Measurements from ENCODE around the gene GGA2. TPM values are rescaled to one million over a fixed set of nuclear protein-coding genes. Genes with fewer than 3 reads are reported as not detected.

Gene GGA2
- total RNA-seq, 3 donors from 2014 or later: 42.9 to 72.0 (median 61.9) TPM

GRCh38 chr16:23482778-23483177 is 27.5 kb downstream of the GGA2 start:
- TF ChIP-seq POLR2AphosphoS5 (IDR thresholded peaks at IDR 0.05) (no peak), POLR2A (IDR thresholded peaks at IDR 0.05) (no peak), CTCF (IDR thresholded peaks at IDR 0.05) (no peak)
- Histone ChIP-seq H3K27me3 (no peaks in the 10 kb centered on the region), H3K9me3 (no peaks in the 10 kb centered on the region), H3K36me3 (peaks cover 11% of the 10 kb centered on the region), H3K4me1 (no peaks in the 10 kb centered on the region), H3K4me3 (no peak overlapping the region), H3K27ac (no peak overlapping the region)
- DNase-seq (ENCODE audit: low spot score in 2 of 2): no peak
- intact Hi-C loops (cut with DNase I; ENCODE audit: low total_unique reads): no loop called here

GRCh38 chr16:23480257-23480656 is 30.0 kb downstream of the GGA2 start:
- H3K9me3 ChIP-seq: no peaks in the 10 kb centered on the region
- intact Hi-C loops (cut with DNase I; ENCODE audit: low total_unique reads): no loop called here
- TF ChIP-seq CTCF (IDR thresholded peaks at IDR 0.05): no peak
- no peak for TF ChIP-seq POLR2AphosphoS5 (IDR thresholded peaks at IDR 0.05)
- no peak for TF ChIP-seq POLR2A (IDR thresholded peaks at IDR 0.05)
- H3K36me3 ChIP-seq: peaks cover 11% of the 10 kb centered on the region
- no peaks in the 10 kb centered on the region for H3K4me1 ChIP-seq
- no peak for DNase-seq (ENCODE audit: low spot score in 2 of 2)
- H3K27ac ChIP-seq: no peak overlapping the region
- H3K27me3 ChIP-seq: no peaks in the 10 kb centered on the region
- no peak overlapping the region for H3K4me3 ChIP-seq

GRCh38 chr16:23479138-23479537 is 31.2 kb downstream of the GGA2 start:
- TF ChIP-seq CTCF (IDR thresholded peaks at IDR 0.05) (no peak), POLR2A (IDR thresholded peaks at IDR 0.05) (no peak), POLR2AphosphoS5 (IDR thresholded peaks at IDR 0.05) (no peak)

GRCh38 chr16:23478566-23478965 is 31.7 kb downstream of the GGA2 start:
- H3K4me1 ChIP-seq: no peaks in the 10 kb centered on the region
- H3K36me3 ChIP-seq: peaks cover 11% of the 10 kb centered on the region
- DNase-seq (ENCODE audit: low spot score in 2 of 2): no peak
- no peaks in the 10 kb centered on the region for H3K27me3 ChIP-seq
- intact Hi-C loops (cut with DNase I; ENCODE audit: low total_unique reads): no loop called here
- H3K9me3 ChIP-seq: no peaks in the 10 kb centered on the region
- H3K4me3 ChIP-seq: no peak overlapping the region
- H3K27ac ChIP-seq: no peak overlapping the region
- no peak for TF ChIP-seq POLR2AphosphoS5 (IDR thresholded peaks at IDR 0.05)
- no peak for TF ChIP-seq POLR2A (IDR thresholded peaks at IDR 0.05)
- no peak for TF ChIP-seq CTCF (IDR thresholded peaks at IDR 0.05)

More at GRCh38 chr16:23479138-23479537, 31.2 kb downstream of the GGA2 start:
- no peaks in the 10 kb centered on the region for H3K9me3 ChIP-seq
- no peaks in the 10 kb centered on the region for H3K4me1 ChIP-seq
- peaks cover 11% of the 10 kb centered on the region for H3K36me3 ChIP-seq
- intact Hi-C loops (cut with DNase I; ENCODE audit: low total_unique reads): no loop called here
- no peak overlapping the region for H3K4me3 ChIP-seq
- no peak for DNase-seq (ENCODE audit: low spot score in 2 of 2)
- H3K27ac ChIP-seq: no peak overlapping the region
- no peaks in the 10 kb centered on the region for H3K27me3 ChIP-seq

- no peak for TF ChIP-seq CTCF (IDR thresholded peaks at IDR 0.05)
- no peak for TF ChIP-seq POLR2AphosphoS5 (IDR thresholded peaks at IDR 0.05)
- TF ChIP-seq POLR2A (IDR thresholded peaks at IDR 0.05): no peak
- no peaks in the 10 kb centered on the region for H3K4me1 ChIP-seq
- no peak overlapping the region for H3K4me3 ChIP-seq
- DNase-seq (ENCODE audit: low spot score in 2 of 2): no peak
- H3K27me3 ChIP-seq: no peaks in the 10 kb centered on the region
- H3K27ac ChIP-seq: no peak overlapping the region
- H3K36me3 ChIP-seq: peaks cover 11% of the 10 kb centered on the region
- intact Hi-C loops (cut with DNase I; ENCODE audit: low total_unique reads): no loop called here
- no peaks in the 10 kb centered on the region for H3K9me3 ChIP-seq
Observed at GRCh38 chr16:23476289-23476688, 34.0 kb downstream of the GGA2 start.

All from breast epithelium (tissue), 4 donors.